IPS DF 19.7 (cell line): ENCODE measurements around the gene HDAC4.

Source experiments
- DNase-seq: peaks from one replicate; pipeline ENCODE4 v3.0.0-alpha.2; 2013; ENCODE audit warnings: low read depth, low spot score

The HDAC4 gene

GRCh38 chr2:239255218-239255617 is 145.6 kb downstream of the HDAC4 start:
- DNase-seq = no peak

GRCh38 chr2:239253701-239254436 is 147.0 kb downstream of the HDAC4 start:
- DNase-seq = no peak

- no peak for DNase-seq
Observed at GRCh38 chr2:239253264-239253663, 147.6 kb downstream of the HDAC4 start.

GRCh38 chr2:239252801-239253200 is 148.0 kb downstream of the HDAC4 start:
- DNase-seq = no peak

- no peak for DNase-seq
Observed at GRCh38 chr2:239252393-239252792, 148.4 kb downstream of the HDAC4 start.

- no peak for DNase-seq
Observed at GRCh38 chr2:239251971-239252370, 148.8 kb downstream of the HDAC4 start.

GRCh38 chr2:239250216-239251081 is 150.4 kb downstream of the HDAC4 start:
- DNase-seq = no peak

GRCh38 chr2:239249776-239250175 is 151.0 kb downstream of the HDAC4 start:
- DNase-seq = no peak

- no peak for DNase-seq
Observed at GRCh38 chr2:239249048-239249447, 151.8 kb downstream of the HDAC4 start.

GRCh38 chr2:239247401-239248245 is 153.2 kb downstream of the HDAC4 start:
- no peak for DNase-seq

GRCh38 chr2:239246723-239247122 is 154.1 kb downstream of the HDAC4 start:
- DNase-seq = no peak

GRCh38 chr2:239245872-239246721 is 154.7 kb downstream of the HDAC4 start:
- DNase-seq = no peak

GRCh38 chr2:239245107-239245506 is 155.7 kb downstream of the HDAC4 start:
- DNase-seq = no peak

- DNase-seq = no peak
Observed at GRCh38 chr2:239244625-239245024, 156.2 kb downstream of the HDAC4 start.

- no peak for DNase-seq
Observed at GRCh38 chr2:239241431-239241960, 159.3 kb downstream of the HDAC4 start.

- DNase-seq = no peak
Observed at GRCh38 chr2:239240414-239240881, 160.4 kb downstream of the HDAC4 start.

GRCh38 chr2:239239607-239240413 is 161.0 kb downstream of the HDAC4 start:
- DNase-seq = no peak

- DNase-seq = no peak
Observed at GRCh38 chr2:239238839-239239606, 161.8 kb downstream of the HDAC4 start.

GRCh38 chr2:239238381-239238780 is 162.4 kb downstream of the HDAC4 start:
- DNase-seq = no peak
